Tibial nerve (tissue), 4 donors: ENCODE measurements around the gene C19orf25. TPM values are rescaled to one million over a fixed set of nuclear protein-coding genes. Genes with fewer than 3 reads are reported as not detected.

ENCODE experiments used
- DNase-seq, 2 donors: peaks; one replicate each; pipeline ENCODE4 v3.0.0-alpha.2; 2019; ENCODE audit warnings: low spot score in 2 of 2
- H3K27ac ChIP-seq, 4 donors: fragments of 200-600 bp; sonication (generic) in 3 of 4; one replicate each; pipeline ENCODE4 v1.5.1; 2017 to 2019; ENCODE audit warnings: mild to moderate bottlenecking in 1 of 4
- H3K27me3 ChIP-seq, 2 donors: fragments of 200-600 bp; sonication (generic) in 1 of 2; one replicate each; pipeline versions ENCODE4 v1.5.1 to v1.6.0; 2017 to 2019
- H3K36me3 ChIP-seq, 3 donors: fragments of 200-600 bp; sonication (generic); one replicate each; pipeline ENCODE4 v1.5.1; 2018 to 2019
- H3K4me1 ChIP-seq, 4 donors: fragments of 200-600 bp; sonication (generic) in 3 of 4; one replicate each; pipeline ENCODE4 v1.5.1; 2017 to 2019
- H3K4me3 ChIP-seq, 4 donors: fragments of 200-600 bp; sonication (generic) in 3 of 4; one replicate each; pipeline ENCODE4 v1.5.1; 2017 to 2019; ENCODE audit warnings: mild to moderate bottlenecking in 1 of 4, moderate library complexity in 1 of 4
- H3K9me3 ChIP-seq, 4 donors: fragments of 200-600 bp; sonication (generic) in 3 of 4; one replicate each; pipeline ENCODE4 v1.5.1; 2017 to 2019
- EP300 ChIP-seq, 2 donors: sonication (generic); formaldehyde crosslinking; IDR thresholded peaks; one replicate each; pipeline ENCODE4 v1.6.1; 2017; ENCODE audit warnings: antibody characterized with exemption in 2 of 2, mild to moderate bottlenecking in 1 of 2
- POLR2A ChIP-seq, 2 donors: fragments of 450-650 bp; IDR thresholded peaks; one replicate each; pipeline ENCODE4 v1.6.1; 2017; ENCODE audit warnings: antibody characterized with exemption in 2 of 2, mild to moderate bottlenecking in 2 of 2, moderate library complexity in 2 of 2
- WGBS, 2 donors: methylation state at CpG; one replicate each; pipeline ENCODE4 v1.1.5; 2018; 5-methylcytosine and 5-hydroxymethylcytosine counted together
- total RNA-seq, 4 donors: library from RNA; depleted of rRNA; stranded (reverse); fragments of >200 nt; gene quantifications; one replicate each; pipeline ENCODE4 v1.1.0, GENCODE V29; 2016
- TF ChIP-seq, protein P1 (sequence below), 5 experiments: fragments of 200-600 bp in 3 of 5; fragments of 450-650 bp in 2 of 5; sonication (generic) in 3 of 5; IDR thresholded peaks; one replicate each; pipeline ENCODE4 v1.5.1; 2016 to 2019; ENCODE audit warnings: antibody characterized with exemption in 5 of 5, mild to moderate bottlenecking in 3 of 5, moderate library complexity in 2 of 5

The C19orf25 gene
- total RNA-seq = 10 to 100 TPM; 22.4 to 47.4 (median 33.8) TPM

- DNase-seq = peak; percentile 84 to 91
- Histone ChIP-seq H3K4me1 (peaks cover 0 to 46% (median 24%) of the 10 kb centered on the region in 4 donors), H3K36me3 (peaks cover 0 to 35% (median 3%) of the 10 kb centered on the region in 3 donors), H3K27me3 (peaks cover 0 to 2% of the 10 kb centered on the region in 2 donors), H3K27ac (peak within 1 kb of the TSS; percentile 16 to 88 (median 78)), H3K4me3 (peak within 1 kb of the TSS; percentile 72 to 99 (median 84)), H3K9me3 (no peaks in the 10 kb centered on the region)
- WGBS, 2 donors = 0 to 1% methylated on average over 52 to 66 of the region's 71 CpGs
- TF ChIP-seq, protein P1, sequence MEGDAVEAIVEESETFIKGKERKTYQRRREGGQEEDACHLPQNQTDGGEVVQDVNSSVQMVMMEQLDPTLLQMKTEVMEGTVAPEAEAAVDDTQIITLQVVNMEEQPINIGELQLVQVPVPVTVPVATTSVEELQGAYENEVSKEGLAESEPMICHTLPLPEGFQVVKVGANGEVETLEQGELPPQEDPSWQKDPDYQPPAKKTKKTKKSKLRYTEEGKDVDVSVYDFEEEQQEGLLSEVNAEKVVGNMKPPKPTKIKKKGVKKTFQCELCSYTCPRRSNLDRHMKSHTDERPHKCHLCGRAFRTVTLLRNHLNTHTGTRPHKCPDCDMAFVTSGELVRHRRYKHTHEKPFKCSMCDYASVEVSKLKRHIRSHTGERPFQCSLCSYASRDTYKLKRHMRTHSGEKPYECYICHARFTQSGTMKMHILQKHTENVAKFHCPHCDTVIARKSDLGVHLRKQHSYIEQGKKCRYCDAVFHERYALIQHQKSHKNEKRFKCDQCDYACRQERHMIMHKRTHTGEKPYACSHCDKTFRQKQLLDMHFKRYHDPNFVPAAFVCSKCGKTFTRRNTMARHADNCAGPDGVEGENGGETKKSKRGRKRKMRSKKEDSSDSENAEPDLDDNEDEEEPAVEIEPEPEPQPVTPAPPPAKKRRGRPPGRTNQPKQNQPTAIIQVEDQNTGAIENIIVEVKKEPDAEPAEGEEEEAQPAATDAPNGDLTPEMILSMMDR (IDR thresholded peaks at IDR 0.05) = peak in 1 of 5 experiments; percentile 29
- peak in 1 of 2 donors; percentile 66 for TF ChIP-seq POLR2A (IDR thresholded peaks at IDR 0.05)
- TF ChIP-seq EP300 (IDR thresholded peaks at IDR 0.05) = peak; percentile 88 to 89
Measured at GRCh38 chr19:1478934-1479707, at the start of gene C19orf25. Gene C19orf25, minus strand, starts transcription at chr19:1479215. Its CDS starts 312 bp downstream, at chr19:1478903.

GRCh38 chr19:1527650-1528309, 48.8 kb upstream of the C19orf25 start:
- TF ChIP-seq POLR2A (IDR thresholded peaks at IDR 0.05) (no peak), EP300 (IDR thresholded peaks at IDR 0.05) (no peak)
- TF ChIP-seq, protein P1 (IDR thresholded peaks at IDR 0.05) = no peak
- no peaks in the 10 kb centered on the region for H3K36me3 ChIP-seq
- WGBS, 2 donors = 75 to 78% methylated on average over 26 to 27 of the region's 27 CpGs

DNA sequence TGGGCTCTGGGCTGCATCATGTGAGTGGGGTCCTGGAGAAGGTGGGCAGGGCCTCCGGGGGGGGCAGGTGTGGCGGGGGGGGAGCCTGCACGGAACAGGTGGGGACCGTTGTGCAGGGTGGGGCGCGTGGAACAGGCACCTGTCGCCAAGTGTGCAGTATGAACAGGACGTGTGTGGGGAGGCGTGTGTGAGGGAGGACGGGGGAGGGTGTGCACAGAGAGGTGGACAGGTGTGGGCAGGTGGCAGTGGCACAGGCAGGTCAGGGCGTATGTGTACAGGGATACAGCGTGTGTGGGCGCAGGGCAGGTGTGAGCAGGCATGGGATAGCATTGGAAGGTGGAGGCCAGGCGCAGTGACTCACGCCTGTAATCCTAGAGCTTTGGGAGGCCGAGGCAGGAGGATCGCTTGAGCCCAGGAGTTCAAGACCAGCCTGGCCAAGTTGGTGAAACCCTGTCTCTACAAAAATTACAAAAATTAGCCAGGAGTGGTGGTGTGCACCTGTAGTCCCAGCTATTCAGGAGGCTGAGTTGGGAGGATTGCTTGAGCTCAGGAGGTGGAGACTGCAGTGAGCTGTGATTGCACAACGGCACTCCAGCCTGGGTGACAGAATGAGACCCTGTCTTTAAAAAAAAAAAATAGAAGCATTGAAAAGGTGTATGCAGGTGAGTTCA, 48.1 kb upstream of the C19orf25 start:
- Histone ChIP-seq H3K4me1 (peaks cover 0 to 18% (median 0%) of the 10 kb centered on the region in 4 donors), H3K27ac (no peak overlapping the region), H3K27me3 (peaks cover 0 to 66% of the 10 kb centered on the region in 2 donors), H3K9me3 (no peaks in the 10 kb centered on the region), H3K4me3 (no peak overlapping the region), H3K36me3 (no peaks in the 10 kb centered on the region)
- TF ChIP-seq, protein P1 (IDR thresholded peaks at IDR 0.05) = no peak
- TF ChIP-seq EP300 (IDR thresholded peaks at IDR 0.05) = no peak
- TF ChIP-seq POLR2A (IDR thresholded peaks at IDR 0.05) = no peak
- no peak for DNase-seq
- WGBS, 2 donors = 81 to 85% methylated on average over 18 of the region's 18 CpGs

More at GRCh38 chr19:1527650-1528309, 48.8 kb upstream of the C19orf25 start:
- Histone ChIP-seq H3K4me3 (no peak overlapping the region), H3K9me3 (no peaks in the 10 kb centered on the region), H3K27ac (no peak overlapping the region), H3K27me3 (peaks cover 0 to 67% of the 10 kb centered on the region in 2 donors), H3K4me1 (peaks cover 0 to 18% (median 0%) of the 10 kb centered on the region in 4 donors)
- DNase-seq = no peak

GRCh38 chr19:1526066-1526778, 47.2 kb upstream of the C19orf25 start:
- TF ChIP-seq EP300 (IDR thresholded peaks at IDR 0.05) = no peak
- TF ChIP-seq POLR2A (IDR thresholded peaks at IDR 0.05) = no peak
- TF ChIP-seq, protein P1 (IDR thresholded peaks at IDR 0.05) = no peak
- H3K36me3 ChIP-seq = no peaks in the 10 kb centered on the region
- no peaks in the 10 kb centered on the region for H3K9me3 ChIP-seq
- H3K27me3 ChIP-seq = peaks cover 0 to 62% of the 10 kb centered on the region in 2 donors
- H3K27ac ChIP-seq = no peak overlapping the region
- H3K4me3 ChIP-seq = no peak overlapping the region
- WGBS, 2 donors = 81 to 85% methylated on average over 18 to 20 of the region's 33 CpGs
- peaks cover 0 to 21% (median 0%) of the 10 kb centered on the region in 4 donors for H3K4me1 ChIP-seq
- DNase-seq = no peak
